Measurements from ENCODE around the gene FHIT.

Gene FHIT

DNA sequence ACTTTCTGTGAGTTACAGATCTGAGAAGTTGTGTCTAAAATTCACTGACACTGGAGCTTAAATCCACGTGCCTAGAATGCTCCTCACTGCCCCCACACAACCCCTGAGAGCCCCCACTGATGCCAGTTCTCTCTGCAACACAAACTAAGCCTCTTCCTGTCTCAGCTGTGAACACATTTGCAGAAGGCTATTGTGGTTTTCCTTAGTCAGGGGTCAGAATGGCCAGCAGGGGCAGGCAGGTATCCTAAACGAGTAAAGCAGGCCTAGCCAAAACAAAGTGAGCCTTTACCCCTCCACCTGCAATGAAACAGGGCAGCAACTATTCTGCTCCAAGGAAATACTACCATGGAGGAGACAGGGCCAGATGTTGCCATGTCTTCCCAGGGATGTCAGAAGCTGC is 78.6 kb downstream of the FHIT start:
- H4K20me1 ChIP-seq (ENCODE audit: insufficient read depth, low read length), result no peaks in the 10 kb centered on the region
- H3K9ac ChIP-seq (ENCODE audit: low read length), result no peak overlapping the region
- no peaks in the 10 kb centered on the region for H3K9me3 ChIP-seq (ENCODE audit: insufficient read depth, low read length)
- no peak overlapping the region for H2AFZ ChIP-seq (ENCODE audit: low read depth, low read length)
- H3K4me3 ChIP-seq (ENCODE audit: low read length), result no peak overlapping the region
- H3K36me3 ChIP-seq (replicated peaks; ENCODE audit: low read depth, low read length), result no peaks in the 10 kb centered on the region
- no peaks in the 10 kb centered on the region for H3K79me2 ChIP-seq (ENCODE audit: low read length)
- no peak overlapping the region for H3K27ac ChIP-seq (ENCODE audit: low read length)
- no peak overlapping the region for H3K4me2 ChIP-seq (ENCODE audit: low read length)
- H3K27me3 ChIP-seq (ENCODE audit: low read depth, low read length), result no peaks in the 10 kb centered on the region
- no peaks in the 10 kb centered on the region for H3K4me1 ChIP-seq (ENCODE audit: low read length)
- TF ChIP-seq, protein P1, sequence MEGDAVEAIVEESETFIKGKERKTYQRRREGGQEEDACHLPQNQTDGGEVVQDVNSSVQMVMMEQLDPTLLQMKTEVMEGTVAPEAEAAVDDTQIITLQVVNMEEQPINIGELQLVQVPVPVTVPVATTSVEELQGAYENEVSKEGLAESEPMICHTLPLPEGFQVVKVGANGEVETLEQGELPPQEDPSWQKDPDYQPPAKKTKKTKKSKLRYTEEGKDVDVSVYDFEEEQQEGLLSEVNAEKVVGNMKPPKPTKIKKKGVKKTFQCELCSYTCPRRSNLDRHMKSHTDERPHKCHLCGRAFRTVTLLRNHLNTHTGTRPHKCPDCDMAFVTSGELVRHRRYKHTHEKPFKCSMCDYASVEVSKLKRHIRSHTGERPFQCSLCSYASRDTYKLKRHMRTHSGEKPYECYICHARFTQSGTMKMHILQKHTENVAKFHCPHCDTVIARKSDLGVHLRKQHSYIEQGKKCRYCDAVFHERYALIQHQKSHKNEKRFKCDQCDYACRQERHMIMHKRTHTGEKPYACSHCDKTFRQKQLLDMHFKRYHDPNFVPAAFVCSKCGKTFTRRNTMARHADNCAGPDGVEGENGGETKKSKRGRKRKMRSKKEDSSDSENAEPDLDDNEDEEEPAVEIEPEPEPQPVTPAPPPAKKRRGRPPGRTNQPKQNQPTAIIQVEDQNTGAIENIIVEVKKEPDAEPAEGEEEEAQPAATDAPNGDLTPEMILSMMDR (IDR thresholded peaks at IDR 0.05; ENCODE audit: low read depth, low read length), result no peak
- no peak for TF ChIP-seq EZH2phosphoT487 (IDR thresholded peaks at IDR 0.05; ENCODE audit: low read depth)

DNA sequence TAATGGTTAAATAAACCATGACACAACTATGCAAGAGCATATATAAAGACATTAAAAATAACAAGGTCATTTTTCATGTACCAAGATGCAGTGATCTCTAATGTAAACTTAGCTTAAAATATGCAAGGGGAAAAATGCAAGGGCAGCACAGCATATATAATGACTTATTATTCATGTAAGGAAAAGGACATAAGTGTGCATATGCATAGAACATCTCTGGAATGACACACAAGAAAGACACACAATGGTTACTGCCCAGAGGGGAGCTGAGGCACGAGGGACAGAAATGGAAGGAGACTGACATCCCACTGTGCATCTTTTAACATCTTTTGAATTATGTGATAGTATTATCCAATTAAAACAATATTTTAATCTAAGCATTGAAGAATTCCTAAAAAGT is 79.0 kb downstream of the FHIT start:
- H3K4me1 ChIP-seq (ENCODE audit: low read length), result no peaks in the 10 kb centered on the region
- H4K20me1 ChIP-seq (ENCODE audit: insufficient read depth, low read length), result no peaks in the 10 kb centered on the region
- H3K4me2 ChIP-seq (ENCODE audit: low read length), result no peak overlapping the region
- no peaks in the 10 kb centered on the region for H3K36me3 ChIP-seq (replicated peaks; ENCODE audit: low read depth, low read length)
- H3K4me3 ChIP-seq (ENCODE audit: low read length), result no peak overlapping the region
- no peaks in the 10 kb centered on the region for H3K9me3 ChIP-seq (ENCODE audit: insufficient read depth, low read length)
- no peak overlapping the region for H2AFZ ChIP-seq (ENCODE audit: low read depth, low read length)
- no peaks in the 10 kb centered on the region for H3K27me3 ChIP-seq (ENCODE audit: low read depth, low read length)
- no peak overlapping the region for H3K27ac ChIP-seq (ENCODE audit: low read length)
- TF ChIP-seq, protein P1 (IDR thresholded peaks at IDR 0.05; ENCODE audit: low read depth, low read length), result no peak
- no peak for TF ChIP-seq EZH2phosphoT487 (IDR thresholded peaks at IDR 0.05; ENCODE audit: low read depth)
- no peak overlapping the region for H3K9ac ChIP-seq (ENCODE audit: low read length)
- no peaks in the 10 kb centered on the region for H3K79me2 ChIP-seq (ENCODE audit: low read length)

DNA sequence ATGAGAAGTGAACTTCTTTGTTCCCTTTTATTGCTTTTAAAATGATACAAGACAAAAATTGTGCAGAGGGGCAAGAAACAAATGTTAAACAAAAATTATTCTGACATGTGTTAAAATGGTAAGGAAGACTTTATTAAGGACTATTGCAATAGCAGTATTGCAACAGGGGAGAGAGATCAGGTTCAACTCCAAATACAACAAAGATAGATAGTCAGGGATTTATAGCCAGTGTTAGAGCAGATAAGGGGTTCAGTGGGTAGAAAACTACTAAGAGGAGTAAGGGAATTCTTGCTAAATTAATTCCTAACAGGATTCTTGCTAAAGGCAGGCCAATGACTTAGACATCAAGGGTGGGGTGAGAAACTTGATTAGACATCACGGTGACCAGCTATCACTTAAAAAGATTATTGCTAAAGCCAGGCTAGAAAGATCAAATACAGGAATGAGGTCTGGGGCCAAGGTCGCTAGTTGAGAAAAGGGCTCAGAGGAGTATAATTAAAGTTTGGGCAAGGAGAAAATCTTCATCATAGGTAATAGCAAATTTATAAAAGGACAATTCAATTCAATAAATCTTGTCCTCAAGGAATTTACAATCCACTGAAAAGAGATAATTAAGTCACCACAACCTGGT is 81.5 kb downstream of the FHIT start:
- Histone ChIP-seq H2AFZ (ENCODE audit: low read depth, low read length) (no peak overlapping the region), H3K9me3 (ENCODE audit: insufficient read depth, low read length) (no peaks in the 10 kb centered on the region), H3K79me2 (ENCODE audit: low read length) (no peaks in the 10 kb centered on the region), H4K20me1 (ENCODE audit: insufficient read depth, low read length) (no peaks in the 10 kb centered on the region), H3K36me3 (replicated peaks; ENCODE audit: low read depth, low read length) (peaks cover 9% of the 10 kb centered on the region), H3K4me2 (ENCODE audit: low read length) (no peak overlapping the region), H3K27me3 (ENCODE audit: low read depth, low read length) (no peaks in the 10 kb centered on the region), H3K4me1 (ENCODE audit: low read length) (no peaks in the 10 kb centered on the region), H3K9ac (ENCODE audit: low read length) (no peak overlapping the region), H3K27ac (ENCODE audit: low read length) (no peak overlapping the region), H3K4me3 (ENCODE audit: low read length) (no peak overlapping the region)
- TF ChIP-seq, protein P1 (IDR thresholded peaks at IDR 0.05; ENCODE audit: low read depth, low read length), result no peak
- no peak for TF ChIP-seq EZH2phosphoT487 (IDR thresholded peaks at IDR 0.05; ENCODE audit: low read depth)

DNA sequence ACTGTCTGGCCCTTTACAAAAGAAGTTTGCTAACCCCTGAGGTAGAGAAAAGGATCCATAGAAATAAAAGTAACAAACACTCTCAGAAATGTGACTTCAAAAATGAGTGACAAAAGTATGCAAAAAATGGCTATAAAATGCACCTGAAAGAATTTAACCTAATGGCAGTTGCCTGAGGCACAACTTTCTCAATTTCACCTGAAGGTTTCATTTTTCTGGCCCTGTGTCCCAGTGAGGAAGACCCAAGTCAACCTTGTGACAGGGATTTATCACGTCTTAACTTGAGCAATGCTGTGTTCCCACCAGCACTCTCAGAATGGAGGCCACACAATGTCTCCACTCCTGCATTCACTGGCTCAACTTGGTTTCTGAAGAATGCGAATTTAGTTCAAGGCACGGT is 83.0 kb downstream of the FHIT start:
- Histone ChIP-seq H3K4me1 (ENCODE audit: low read length) (no peaks in the 10 kb centered on the region), H2AFZ (ENCODE audit: low read depth, low read length) (no peak overlapping the region), H3K36me3 (replicated peaks; ENCODE audit: low read depth, low read length) (peaks cover 9% of the 10 kb centered on the region), H3K79me2 (ENCODE audit: low read length) (no peaks in the 10 kb centered on the region), H3K9me3 (ENCODE audit: insufficient read depth, low read length) (no peaks in the 10 kb centered on the region), H3K9ac (ENCODE audit: low read length) (no peak overlapping the region), H3K4me2 (ENCODE audit: low read length) (no peak overlapping the region), H3K4me3 (ENCODE audit: low read length) (no peak overlapping the region), H3K27ac (ENCODE audit: low read length) (no peak overlapping the region), H4K20me1 (ENCODE audit: insufficient read depth, low read length) (no peaks in the 10 kb centered on the region), H3K27me3 (ENCODE audit: low read depth, low read length) (no peaks in the 10 kb centered on the region)
- TF ChIP-seq, protein P1 (IDR thresholded peaks at IDR 0.05; ENCODE audit: low read depth, low read length), result no peak
- no peak for TF ChIP-seq EZH2phosphoT487 (IDR thresholded peaks at IDR 0.05; ENCODE audit: low read depth)
